Smooth muscle cell (in vitro differentiated cells): ENCODE results near the gene DNAJC19. TPM values are rescaled to one million over a fixed set of nuclear protein-coding genes. Genes with fewer than 3 reads are reported as not detected.

Experiments
- DNase-seq: peaks from one replicate; lab custom pipeline; 2025; ENCODE audit not compliant: unreplicated experiment; lab: John Stamatoyannopoulos, UW
- H2AFZ ChIP-seq: fragments of 200-600 bp; sonication (generic); 2 replicates; pipeline ENCODE4 v1.6.0; 2016; ENCODE audit warnings: antibody characterized with exemption, low read depth, mild to moderate bottlenecking
- H3F3A ChIP-seq: fragments of 200-600 bp; sonication (generic); 2 replicates; pipeline ENCODE4 v1.6.0; 2017; ENCODE audit warnings: antibody characterized with exemption, low read depth
- H3K27ac ChIP-seq: fragments of 200-600 bp; sonication (generic); 2 replicates; pipeline ENCODE4 v1.5.1; 2016; ENCODE audit warnings: low read depth, mild to moderate bottlenecking
- H3K27me3 ChIP-seq: fragments of 200-600 bp; sonication (generic); 2 replicates; pipeline ENCODE4 v1.6.1; 2016; ENCODE audit warnings: low read depth, mild to moderate bottlenecking
- H3K36me3 ChIP-seq: fragments of 200-600 bp; sonication (generic); 2 replicates; pipeline ENCODE4 v1.5.1; 2016; ENCODE audit warnings: low read depth
- H3K4me1 ChIP-seq: fragments of 200-600 bp; sonication (generic); 2 replicates; pipeline ENCODE4 v1.5.1; 2016; ENCODE audit warnings: low read depth
- H3K4me2 ChIP-seq: fragments of 200-600 bp; sonication (generic); 2 replicates; pipeline ENCODE4 v1.6.0; 2016; ENCODE audit warnings: mild to moderate bottlenecking
- H3K4me3 ChIP-seq: fragments of 200-600 bp; sonication (generic); 2 replicates; pipeline ENCODE4 v1.5.1; 2016; ENCODE audit warnings: mild to moderate bottlenecking
- H3K79me2 ChIP-seq: fragments of 200-600 bp; sonication (generic); 2 replicates; pipeline ENCODE4 v1.6.0; 2016; ENCODE audit warnings: low read depth, mild to moderate bottlenecking
- H3K9ac ChIP-seq: fragments of 200-600 bp; sonication (generic); 2 replicates; pipeline ENCODE4 v1.6.0; 2016; ENCODE audit warnings: low read depth
- H3K9me3 ChIP-seq: fragments of 200-600 bp; sonication (generic); replicated peaks from 2 replicates; pipeline ENCODE4 v1.5.1; 2016; ENCODE audit warnings: low read depth
- H4K20me1 ChIP-seq: fragments of 200-600 bp; sonication (generic); 2 replicates; pipeline ENCODE4 v1.6.0; 2016; ENCODE audit warnings: low read depth
- WGBS: methylation state at CpG from one replicate; pipeline ENCODE4 v1.1.7; 2016; ENCODE audit warnings: low lambda C conversion rate; 5-methylcytosine and 5-hydroxymethylcytosine counted together
- polyA plus RNA-seq: library from polyadenylated mRNA; unstranded; fragments of >200 nt; fragmentation: Nextera tagmentation; extraction: Ambion mirVana; gene quantifications from 2 replicates; pipeline ENCODE4 v1.2.1, GENCODE V29; 2016
- total RNA-seq: library from RNA; depleted of rRNA; stranded (reverse); fragments of >200 nt; gene quantifications from 2 replicates; pipeline ENCODE4 v1.2.3, GENCODE V29; 2014
- TF ChIP-seq, protein P1 (sequence below): fragments of 200-600 bp; sonication (generic); IDR thresholded peaks from 2 replicates; pipeline ENCODE4 v1.5.1; 2017; ENCODE audit warnings: borderline replicate concordance, mild to moderate bottlenecking, antibody characterized with exemption; ENCODE audit not compliant: insufficient read depth, poor library complexity, severe bottlenecking

DNAJC19 gene
- total and polyA plus RNA-seq, 2 experiments from 2014 or later: 34.6 to 63.1 TPM

DNA sequence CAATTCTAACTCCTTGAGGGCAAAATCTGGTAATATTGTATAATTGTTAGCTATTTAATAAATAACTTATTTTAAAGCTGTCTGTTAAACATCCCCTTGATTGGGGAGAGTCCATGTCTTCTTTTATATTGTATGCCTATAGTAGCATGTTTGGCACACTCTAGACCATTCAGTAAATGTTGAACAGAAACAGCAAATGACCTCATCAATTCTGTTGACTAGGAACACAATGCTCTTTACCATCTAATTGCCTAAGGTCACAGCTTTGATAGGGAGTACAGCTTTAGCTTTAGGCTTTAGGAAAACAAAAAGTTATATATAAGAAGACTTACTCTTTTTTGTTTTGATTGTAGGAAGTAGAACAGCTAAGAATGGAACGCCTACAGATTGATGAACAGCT lies 27.0 kb downstream of the DNAJC19 start:
- no peak overlapping the region for H3K27ac ChIP-seq
- no peaks in the 10 kb centered on the region for H3K4me1 ChIP-seq
- no peak overlapping the region for H2AFZ ChIP-seq
- no peak overlapping the region for H3K4me2 ChIP-seq
- peaks cover 49% of the 10 kb centered on the region for H3K36me3 ChIP-seq
- H4K20me1 ChIP-seq: peaks cover 27% of the 10 kb centered on the region
- no peaks in the 10 kb centered on the region for H3K9me3 ChIP-seq
- H3K79me2 ChIP-seq: peaks cover 4% of the 10 kb centered on the region
- no peak for DNase-seq
- H3K9ac ChIP-seq: no peak overlapping the region
- no peak overlapping the region for H3K4me3 ChIP-seq
- 94% methylated on average over 1 of the region's 1 CpG for WGBS
- H3K27me3 ChIP-seq: no peaks in the 10 kb centered on the region
- H3F3A ChIP-seq: peaks cover 4% of the 10 kb centered on the region
- TF ChIP-seq, protein P1, sequence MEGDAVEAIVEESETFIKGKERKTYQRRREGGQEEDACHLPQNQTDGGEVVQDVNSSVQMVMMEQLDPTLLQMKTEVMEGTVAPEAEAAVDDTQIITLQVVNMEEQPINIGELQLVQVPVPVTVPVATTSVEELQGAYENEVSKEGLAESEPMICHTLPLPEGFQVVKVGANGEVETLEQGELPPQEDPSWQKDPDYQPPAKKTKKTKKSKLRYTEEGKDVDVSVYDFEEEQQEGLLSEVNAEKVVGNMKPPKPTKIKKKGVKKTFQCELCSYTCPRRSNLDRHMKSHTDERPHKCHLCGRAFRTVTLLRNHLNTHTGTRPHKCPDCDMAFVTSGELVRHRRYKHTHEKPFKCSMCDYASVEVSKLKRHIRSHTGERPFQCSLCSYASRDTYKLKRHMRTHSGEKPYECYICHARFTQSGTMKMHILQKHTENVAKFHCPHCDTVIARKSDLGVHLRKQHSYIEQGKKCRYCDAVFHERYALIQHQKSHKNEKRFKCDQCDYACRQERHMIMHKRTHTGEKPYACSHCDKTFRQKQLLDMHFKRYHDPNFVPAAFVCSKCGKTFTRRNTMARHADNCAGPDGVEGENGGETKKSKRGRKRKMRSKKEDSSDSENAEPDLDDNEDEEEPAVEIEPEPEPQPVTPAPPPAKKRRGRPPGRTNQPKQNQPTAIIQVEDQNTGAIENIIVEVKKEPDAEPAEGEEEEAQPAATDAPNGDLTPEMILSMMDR: no peak

DNA sequence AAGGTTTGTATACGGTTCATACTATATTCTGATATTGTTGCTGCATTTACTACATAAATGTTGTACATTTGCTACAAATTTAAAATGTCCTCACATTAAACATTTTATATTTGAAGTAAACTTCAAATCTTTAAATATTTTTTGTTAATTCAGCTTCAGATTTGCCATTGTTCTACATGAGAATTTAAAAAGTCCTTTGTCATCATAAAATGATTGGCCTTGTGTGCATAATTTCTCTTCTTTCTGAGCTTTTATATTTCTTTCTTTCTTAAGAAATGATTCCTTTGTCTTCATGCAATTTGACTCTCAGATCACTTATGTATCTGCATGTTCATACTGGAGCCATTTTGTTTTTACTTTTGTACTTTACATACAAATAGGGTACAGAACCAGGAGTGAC lies 28.0 kb downstream of the DNAJC19 start:
- TF ChIP-seq, protein P1: no peak
- peaks cover 53% of the 10 kb centered on the region for H3K36me3 ChIP-seq
- peaks cover 4% of the 10 kb centered on the region for H3F3A ChIP-seq
- H3K27me3 ChIP-seq: no peaks in the 10 kb centered on the region
- peaks cover 26% of the 10 kb centered on the region for H4K20me1 ChIP-seq
- H2AFZ ChIP-seq: no peak overlapping the region
- 98% methylated on average over 1 of the region's 1 CpG for WGBS
- no peaks in the 10 kb centered on the region for H3K9me3 ChIP-seq
- no peaks in the 10 kb centered on the region for H3K4me1 ChIP-seq
- DNase-seq: no peak
- no peak overlapping the region for H3K9ac ChIP-seq
- H3K4me2 ChIP-seq: no peak overlapping the region
- H3K27ac ChIP-seq: no peak overlapping the region
- no peak overlapping the region for H3K4me3 ChIP-seq
- peaks cover 10% of the 10 kb centered on the region for H3K79me2 ChIP-seq

DNA sequence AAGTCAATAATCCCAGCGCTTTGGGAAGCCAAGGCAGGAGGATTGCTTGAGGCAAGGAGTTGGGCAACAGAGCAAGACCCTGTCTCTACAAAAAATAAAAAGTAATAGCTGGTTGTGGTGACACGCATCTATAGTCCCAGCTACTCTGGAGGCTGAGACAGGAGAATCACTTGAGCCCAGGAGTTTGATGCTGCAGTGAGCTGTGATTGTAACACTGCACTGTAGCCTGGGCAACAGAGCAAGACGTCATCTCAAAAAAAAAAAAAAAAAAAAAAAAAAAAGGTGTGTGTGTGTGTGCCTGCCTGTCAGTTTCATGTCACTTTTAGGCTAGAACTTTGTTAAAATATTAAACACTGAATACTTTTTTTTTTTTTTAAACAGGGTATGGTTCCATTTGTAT lies 28.4 kb downstream of the DNAJC19 start:
- peaks cover 49% of the 10 kb centered on the region for H3K36me3 ChIP-seq
- no peak overlapping the region for H3K27ac ChIP-seq
- peaks cover 11% of the 10 kb centered on the region for H3K79me2 ChIP-seq
- no peaks in the 10 kb centered on the region for H3K9me3 ChIP-seq
- TF ChIP-seq, protein P1: no peak
- no peak overlapping the region for H2AFZ ChIP-seq
- no peak for DNase-seq
- no peaks in the 10 kb centered on the region for H3K4me1 ChIP-seq
- H4K20me1 ChIP-seq: peaks cover 30% of the 10 kb centered on the region
- no peaks in the 10 kb centered on the region for H3K27me3 ChIP-seq
- no peak overlapping the region for H3K9ac ChIP-seq
- no peak overlapping the region for H3K4me3 ChIP-seq
- peaks cover 4% of the 10 kb centered on the region for H3F3A ChIP-seq
- WGBS: 96% methylated on average over 3 of the region's 3 CpGs
- no peak overlapping the region for H3K4me2 ChIP-seq

DNA sequence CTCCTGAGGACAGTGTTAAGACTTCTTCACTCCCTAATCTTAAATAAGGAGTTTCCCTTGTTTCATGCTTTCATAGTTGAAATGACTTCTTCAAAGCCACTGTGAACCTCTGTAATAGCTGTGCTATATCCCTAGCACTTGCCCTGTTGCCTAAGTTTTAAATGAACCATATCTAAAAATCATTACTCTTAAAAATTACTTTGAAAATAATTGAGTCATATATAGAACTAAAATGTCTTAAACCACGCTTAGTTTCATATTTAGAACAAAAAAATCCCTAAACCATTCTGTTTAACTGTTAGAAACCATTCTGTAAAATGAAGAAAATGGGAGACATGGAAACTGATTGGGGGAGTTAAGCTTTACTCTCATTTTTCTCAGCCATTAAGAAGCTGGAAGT lies 29.8 kb downstream of the DNAJC19 start:
- no peaks in the 10 kb centered on the region for H3K27me3 ChIP-seq
- no peaks in the 10 kb centered on the region for H3K4me1 ChIP-seq
- no peak overlapping the region for H3K4me2 ChIP-seq
- peaks cover 45% of the 10 kb centered on the region for H3K36me3 ChIP-seq
- H3K9ac ChIP-seq: no peak overlapping the region
- no peak overlapping the region for H3K4me3 ChIP-seq
- peaks cover 4% of the 10 kb centered on the region for H3F3A ChIP-seq
- peaks cover 19% of the 10 kb centered on the region for H3K79me2 ChIP-seq
- peaks cover 31% of the 10 kb centered on the region for H4K20me1 ChIP-seq
- H3K27ac ChIP-seq: no peak overlapping the region
- H3K9me3 ChIP-seq: no peaks in the 10 kb centered on the region
- TF ChIP-seq, protein P1: no peak
- DNase-seq: no peak
- no peak overlapping the region for H2AFZ ChIP-seq
- WGBS: 100% methylated on average over 1 of the region's 1 CpG
